Muscle of leg (tissue), 11 donors: Measurements from ENCODE around the gene CALCOCO1. TPM values are rescaled to one million over a fixed set of nuclear protein-coding genes. Genes with fewer than 3 reads are reported as not detected.
A peak's percentile ranks its signal among the peaks of the same experiment; 100 is the strongest.
"Not testable (repeated sequence)": the region's sequence is repeated elsewhere in the genome, so short reads cannot be mapped to it uniquely, and the experiment has no call there.

Source experiments
- DNase-seq: peaks from one replicate; pipeline ENCODE4 v3.0.0; 2013
- H3K27ac ChIP-seq: one replicate; pipeline ENCODE4 v1.5.1; 2013; ENCODE audit warnings: mild to moderate bottlenecking, low read length, control low read depth
- H3K27me3 ChIP-seq: one replicate; pipeline ENCODE4 v1.6.1; 2013; ENCODE audit warnings: low read length; ENCODE audit not compliant: control insufficient read depth, insufficient read depth
- H3K36me3 ChIP-seq: one replicate; pipeline ENCODE4 v1.6.1; 2013; ENCODE audit warnings: low read length; ENCODE audit not compliant: control insufficient read depth, insufficient read depth
- H3K4me1 ChIP-seq: one replicate; pipeline ENCODE4 v1.6.1; 2013; ENCODE audit warnings: low read length; ENCODE audit not compliant: control insufficient read depth, insufficient read depth
- H3K4me3 ChIP-seq: one replicate; pipeline ENCODE4 v1.5.1; 2013; ENCODE audit warnings: low read length, control low read depth
- H3K9me3 ChIP-seq: replicated peaks from 2 replicates; pipeline ENCODE4 v1.6.1; 2013; ENCODE audit warnings: low read depth, low read length; ENCODE audit not compliant: control insufficient read depth
- WGBS: methylation state at CpG from one replicate; pipeline ENCODE4 v1.1.5; 2013; ENCODE audit warnings: missing lambda C conversion rate; ENCODE audit not compliant: insufficient coverage; 5-methylcytosine and 5-hydroxymethylcytosine counted together
- polyA plus RNA-seq, 8 donors: library from polyadenylated mRNA; unstranded; fragments of 120-200 nt; gene quantifications; one replicate each; pipeline versions ENCODE4 v1.2.1 to v1.2.3, GENCODE V29; 2013; ENCODE audit warnings: inconsistent platforms in 1 of 8, low replicate concordance in 1 of 8; ENCODE audit not compliant: insufficient read length in 8 of 8, insufficient read depth in 1 of 8
- total RNA-seq: library from RNA; stranded (reverse); fragments of 120-200 nt; gene quantifications from one replicate; pipeline ENCODE4 v1.2.4, GENCODE V29; 2013

The CALCOCO1 gene
- total and polyA plus RNA-seq, 9 donors = 65.9 to 96.6 (median 77.5) TPM

DNA sequence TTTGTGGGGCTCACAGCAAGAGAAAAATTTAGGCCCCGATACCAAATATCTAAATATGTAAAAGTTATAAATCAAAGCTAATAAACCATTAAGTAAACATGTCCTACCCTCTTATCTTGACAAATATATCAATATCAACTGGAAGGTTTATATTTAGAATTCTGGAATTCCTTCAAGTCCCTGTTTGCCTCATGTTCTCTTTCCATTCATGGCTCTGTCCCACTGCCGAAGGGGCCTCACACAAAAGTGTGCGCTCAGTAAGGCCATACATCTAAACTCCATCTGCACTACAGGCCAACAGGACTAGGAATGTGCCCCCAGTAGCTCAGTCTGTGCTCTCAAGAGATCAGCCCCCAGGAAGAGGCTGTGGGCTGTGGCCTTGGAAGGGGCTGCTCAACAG lies 40.8 kb downstream of the CALCOCO1 start:
- no peak overlapping the region for H3K27ac ChIP-seq
- H3K27me3 ChIP-seq = no peaks in the 10 kb centered on the region
- 76% methylated on average over 2 of the region's 3 CpGs for WGBS

DNA sequence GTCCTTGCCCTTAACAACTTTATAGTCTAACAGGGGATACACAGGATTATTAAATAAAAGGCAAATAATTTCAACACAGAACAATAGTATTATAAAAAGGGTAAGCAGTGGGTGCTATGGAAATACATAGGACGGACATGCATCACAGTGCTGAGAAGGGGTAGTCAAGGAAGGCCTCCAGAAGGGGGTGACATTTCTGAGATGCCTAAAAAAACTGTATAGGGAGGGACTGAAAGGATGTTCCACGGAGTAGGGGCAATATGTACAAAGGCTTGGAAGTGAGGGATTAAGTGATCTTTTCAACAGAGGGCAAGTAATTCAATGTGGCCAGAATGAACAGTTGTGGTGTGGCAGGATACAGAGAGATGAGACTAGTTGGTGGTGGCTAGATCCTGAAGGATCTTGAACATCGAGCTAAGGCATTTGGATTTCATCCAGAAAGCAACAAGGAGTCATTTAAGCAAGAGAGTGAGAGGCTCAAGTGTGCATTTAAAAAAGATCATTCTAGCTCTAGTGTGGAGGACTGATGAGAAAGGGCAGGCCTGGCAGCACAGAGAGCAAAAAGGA lies 42.5 kb downstream of the CALCOCO1 start:
- DNase-seq = no peak
- Histone ChIP-seq H3K4me3 (no peak overlapping the region), H3K9me3 (no peaks in the 10 kb centered on the region), H3K27ac (no peak overlapping the region), H3K27me3 (no peaks in the 10 kb centered on the region), H3K36me3 (no peaks in the 10 kb centered on the region), H3K4me1 (peaks cover 2% of the 10 kb centered on the region)
- 59% methylated on average over 3 of the region's 3 CpGs for WGBS

More for the DNA sequence above, 40.8 kb downstream of the CALCOCO1 start:
- no peak overlapping the region for H3K4me3 ChIP-seq
- H3K4me1 ChIP-seq = no peaks in the 10 kb centered on the region
- H3K9me3 ChIP-seq = no peaks in the 10 kb centered on the region
- no peak for DNase-seq
- H3K36me3 ChIP-seq = no peaks in the 10 kb centered on the region

DNA sequence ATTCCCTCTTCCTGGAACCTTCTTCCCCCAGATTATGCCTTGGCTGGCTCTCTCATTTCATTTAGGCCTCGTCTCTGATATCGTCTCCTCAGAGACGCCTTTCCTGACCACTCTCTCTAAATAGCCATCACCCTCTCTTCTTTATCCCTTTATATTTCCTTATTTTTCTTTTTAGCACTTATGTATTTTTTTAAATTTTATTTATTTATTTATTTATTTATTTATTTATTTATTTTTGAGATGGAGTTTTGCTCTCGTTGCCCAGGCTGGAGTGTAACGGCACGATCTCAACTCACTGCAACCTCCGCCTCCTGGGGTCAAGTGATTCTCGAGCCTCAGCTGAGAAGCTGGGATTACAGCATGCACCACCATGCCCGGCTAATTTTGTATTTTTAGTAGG lies 43.3 kb downstream of the CALCOCO1 start:
- Histone ChIP-seq H3K9me3 (no peaks in the 10 kb centered on the region), H3K36me3 (no peaks in the 10 kb centered on the region), H3K27ac (no peak overlapping the region), H3K27me3 (no peaks in the 10 kb centered on the region), H3K4me1 (peaks cover 9% of the 10 kb centered on the region), H3K4me3 (no peak overlapping the region)
- DNase-seq = no peak
- 90% methylated on average over 7 of the region's 9 CpGs for WGBS

DNA sequence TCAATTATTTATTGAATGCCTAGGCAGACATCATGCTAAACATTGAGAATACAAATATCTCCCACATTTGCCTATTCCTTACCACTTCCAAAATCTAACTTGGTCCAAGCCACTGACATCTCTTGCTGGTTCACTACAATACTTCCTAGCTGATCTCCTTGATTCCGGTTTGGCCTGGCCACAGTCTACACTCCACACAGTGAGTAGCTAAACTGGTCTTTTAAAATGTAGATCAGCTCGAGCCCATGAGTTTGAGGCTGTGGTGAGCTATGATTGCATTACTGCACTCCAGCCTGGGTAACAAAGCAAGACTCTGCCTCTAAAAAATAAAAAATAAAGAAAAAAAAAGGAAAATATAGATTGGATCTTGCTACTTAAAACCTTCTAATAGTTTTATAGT lies 43.8 kb downstream of the CALCOCO1 start:
- Histone ChIP-seq H3K36me3 (no peaks in the 10 kb centered on the region), H3K27ac (no peak overlapping the region), H3K27me3 (no peaks in the 10 kb centered on the region), H3K4me1 (peaks cover 13% of the 10 kb centered on the region), H3K9me3 (no peaks in the 10 kb centered on the region), H3K4me3 (no peak overlapping the region)
- no CpG with 5 or more reads among the region's 2 CpGs for WGBS
- DNase-seq = no peak

DNA sequence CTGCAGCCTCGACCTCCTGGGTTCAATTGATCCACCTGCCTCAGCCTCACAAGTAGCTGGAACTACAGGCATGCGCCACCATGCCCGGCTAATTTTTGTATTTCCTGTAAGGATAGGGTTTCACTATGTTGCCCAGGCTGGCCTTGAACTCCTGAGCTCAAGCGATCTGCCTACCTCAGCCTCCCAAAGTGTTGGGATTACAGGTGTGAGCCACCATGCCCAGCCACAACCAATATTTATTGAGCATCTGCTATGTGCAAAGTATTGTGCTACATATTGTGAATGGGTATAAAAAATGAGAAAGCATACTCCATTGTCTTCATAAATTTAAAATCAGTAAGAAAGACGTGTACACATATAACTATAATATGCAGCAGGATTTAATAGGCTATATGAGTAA lies 47.2 kb downstream of the CALCOCO1 start:
- peaks cover 37% of the 10 kb centered on the region for H3K4me1 ChIP-seq
- H3K4me3 ChIP-seq, H3K27ac ChIP-seq, H3K36me3 ChIP-seq, DNase-seq, H3K27me3 ChIP-seq, H3K9me3 ChIP-seq: not testable (repeated sequence)
- WGBS = 100% methylated on average over 1 of the region's 5 CpGs

DNA sequence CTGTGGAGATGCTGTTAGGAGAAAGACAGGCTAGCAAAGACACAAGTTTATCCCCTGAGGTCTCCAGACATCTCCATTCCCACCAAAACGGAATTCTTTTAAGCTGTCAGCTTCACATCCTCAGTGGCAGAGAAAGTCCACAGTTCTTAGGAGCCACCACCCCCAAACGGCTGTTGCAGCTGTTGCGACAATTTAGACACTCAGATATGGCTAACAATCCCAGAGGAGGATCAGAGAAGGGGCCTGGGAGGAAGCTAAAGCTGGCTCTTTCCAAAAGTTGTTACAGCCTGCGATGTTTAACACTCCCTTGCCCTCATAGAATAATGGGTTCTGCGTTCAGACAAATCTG lies 49.5 kb downstream of the CALCOCO1 start:
- Histone ChIP-seq H3K4me1 (peaks cover 41% of the 10 kb centered on the region), H3K4me3 (peak overlapping the region; percentile 81), H3K9me3 (no peaks in the 10 kb centered on the region), H3K27me3 (no peaks in the 10 kb centered on the region), H3K27ac (peak overlapping the region; percentile 98), H3K36me3 (peaks cover 9% of the 10 kb centered on the region)
- peak; percentile 90 for DNase-seq
- no CpG with 5 or more reads among the region's 5 CpGs for WGBS

DNA sequence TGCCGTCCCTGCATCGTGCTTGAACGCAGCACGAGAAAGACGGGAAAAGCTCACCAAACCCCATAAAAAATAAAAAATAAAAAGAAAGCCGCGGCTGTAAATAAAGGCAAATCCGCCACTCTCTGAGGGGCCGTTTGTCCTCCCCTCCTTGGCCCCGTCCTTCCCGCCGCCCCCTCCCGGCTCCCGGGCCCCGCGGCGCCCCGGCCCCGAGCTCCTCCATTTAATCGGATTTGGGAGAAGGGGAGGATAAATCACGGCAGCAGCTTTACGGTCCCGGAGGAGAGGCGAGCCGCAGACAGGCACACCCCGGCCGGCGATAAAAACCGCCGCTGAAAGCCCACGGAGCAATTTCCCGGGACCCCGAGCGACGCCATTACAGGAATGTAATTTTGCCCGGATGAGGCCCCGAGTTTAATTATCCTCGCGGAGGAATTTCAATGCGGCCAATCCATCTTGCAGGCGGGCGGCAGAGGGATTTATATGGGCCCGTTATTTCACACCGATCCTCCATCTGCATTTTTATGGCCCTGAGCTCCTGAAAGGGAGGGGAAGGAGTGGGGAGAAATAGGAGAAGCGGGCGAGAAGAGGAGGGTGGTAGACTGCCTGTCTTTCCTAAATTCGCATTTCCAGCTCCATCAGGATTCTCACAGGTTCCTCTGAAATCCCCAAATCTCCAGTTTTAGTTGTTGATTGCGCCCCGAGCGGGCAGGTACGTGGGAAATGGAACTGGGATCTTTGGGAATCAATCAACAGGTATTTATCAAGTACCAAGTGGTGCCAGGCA lies 50.0 kb downstream of the CALCOCO1 start:
- H3K9me3 ChIP-seq = no peaks in the 10 kb centered on the region
- H3K27ac ChIP-seq = peak overlapping the region; percentile 98
- peak; percentile 84 for DNase-seq
- H3K27me3 ChIP-seq = no peaks in the 10 kb centered on the region
- peaks cover 41% of the 10 kb centered on the region for H3K4me1 ChIP-seq
- peaks cover 15% of the 10 kb centered on the region for H3K36me3 ChIP-seq
- under 1% methylated on average over 30 of the region's 51 CpGs for WGBS
- peak overlapping the region; percentile 81 for H3K4me3 ChIP-seq

DNA sequence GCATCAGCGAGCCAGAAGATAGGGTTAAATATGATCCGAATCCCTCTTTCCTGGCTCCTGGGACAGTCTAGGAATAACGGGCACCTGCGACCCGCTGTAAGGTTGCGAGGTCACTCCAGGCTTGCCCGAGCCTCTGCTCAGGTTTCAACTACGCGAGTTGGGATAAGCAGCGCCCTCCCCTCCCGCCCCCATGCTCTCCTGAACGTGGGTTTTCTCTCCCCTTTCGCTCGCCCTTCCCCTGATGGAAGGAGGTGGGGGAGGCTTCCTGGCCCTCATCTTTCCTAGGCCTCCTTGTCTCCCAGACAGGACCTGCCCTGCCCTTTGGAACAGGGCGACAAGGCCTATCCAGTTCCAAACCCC lies 50.6 kb downstream of the CALCOCO1 start:
- H3K4me3 ChIP-seq = peak overlapping the region; percentile 81
- H3K9me3 ChIP-seq = no peaks in the 10 kb centered on the region
- H3K27me3 ChIP-seq = no peaks in the 10 kb centered on the region
- WGBS = 3% methylated on average over 6 of the region's 15 CpGs
- DNase-seq = peak; percentile 85
- peak overlapping the region; percentile 98 for H3K27ac ChIP-seq
- H3K4me1 ChIP-seq = peaks cover 41% of the 10 kb centered on the region
- H3K36me3 ChIP-seq = peaks cover 21% of the 10 kb centered on the region

DNA sequence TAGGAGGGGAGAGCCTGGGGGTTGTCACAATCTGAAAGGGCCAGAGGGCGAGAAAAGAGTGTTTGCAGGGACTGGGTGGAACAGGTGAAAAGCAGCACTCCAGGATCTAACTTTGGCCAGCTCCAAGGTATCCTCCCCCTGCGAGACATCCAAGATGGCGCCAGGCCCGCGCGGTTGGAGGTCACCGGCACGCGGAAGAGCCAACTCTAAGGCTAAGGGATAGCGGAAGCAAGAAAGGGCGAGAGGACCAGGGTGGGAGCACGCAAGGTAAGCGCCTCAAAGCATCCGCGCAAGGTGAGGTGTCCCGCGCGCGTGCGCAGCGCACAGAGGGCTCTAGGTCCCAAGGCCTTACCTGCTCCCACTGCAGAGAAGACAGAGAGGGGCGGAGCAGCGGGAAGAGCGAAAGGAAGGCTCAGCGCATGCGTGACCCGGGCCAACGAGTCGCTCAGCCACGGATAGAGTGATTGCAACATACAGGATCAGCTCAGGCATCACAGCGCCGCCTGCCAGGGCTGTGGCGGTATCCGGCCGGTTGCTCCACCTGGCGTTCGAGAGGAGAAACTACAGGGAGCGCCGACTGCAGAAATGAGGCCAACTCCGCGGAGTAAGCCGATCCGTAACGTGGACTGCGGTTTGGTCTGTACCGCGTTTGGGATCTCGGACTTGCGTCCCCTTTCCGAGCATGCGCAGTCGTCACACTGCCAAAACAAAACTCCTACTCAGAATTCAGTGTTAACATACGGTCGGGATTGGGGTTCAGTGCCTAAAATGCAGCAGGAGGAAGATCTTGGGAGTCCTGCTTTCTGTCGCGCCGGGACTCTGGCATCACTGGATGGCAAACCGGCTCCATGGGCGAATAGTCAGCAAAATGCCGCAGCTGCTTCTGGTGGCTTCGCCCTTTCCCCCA lies 51.3 kb downstream of the CALCOCO1 start, which contains the start of gene ATP5MC2:
Gene ATP5MC2 (minus strand): TSS at position 383 of the 907 bp plus-strand sequence. CDS start 3,469 bp downstream, outside the sequence.
- Histone ChIP-seq H3K9me3 (no peaks in the 10 kb centered on the region), H3K4me1 (peaks cover 41% of the 10 kb centered on the region), H3K36me3 (peaks cover 27% of the 10 kb centered on the region), H3K27me3 (no peaks in the 10 kb centered on the region), H3K27ac (peak within 1 kb of the TSS; percentile 98), H3K4me3 (peak within 1 kb of the TSS; percentile 81)
- peak; percentile 100 for DNase-seq
- WGBS = 0% methylated on average over 48 of the region's 61 CpGs
